HG02852 (cell line): ENCODE measurements around the gene ARHGAP18.
A peak's percentile ranks its signal among the peaks of the same experiment; 100 is the strongest.

ENCODE experiments used
- ATAC-seq: cut with Tn5 transposase; IDR thresholded peaks from one replicate; pipeline ENCODE4 v1.9.1; 2021; ENCODE audit warnings: mild to moderate bottlenecking, moderate library complexity; ENCODE audit not compliant: unreplicated experiment

ARHGAP18 gene

DNA sequence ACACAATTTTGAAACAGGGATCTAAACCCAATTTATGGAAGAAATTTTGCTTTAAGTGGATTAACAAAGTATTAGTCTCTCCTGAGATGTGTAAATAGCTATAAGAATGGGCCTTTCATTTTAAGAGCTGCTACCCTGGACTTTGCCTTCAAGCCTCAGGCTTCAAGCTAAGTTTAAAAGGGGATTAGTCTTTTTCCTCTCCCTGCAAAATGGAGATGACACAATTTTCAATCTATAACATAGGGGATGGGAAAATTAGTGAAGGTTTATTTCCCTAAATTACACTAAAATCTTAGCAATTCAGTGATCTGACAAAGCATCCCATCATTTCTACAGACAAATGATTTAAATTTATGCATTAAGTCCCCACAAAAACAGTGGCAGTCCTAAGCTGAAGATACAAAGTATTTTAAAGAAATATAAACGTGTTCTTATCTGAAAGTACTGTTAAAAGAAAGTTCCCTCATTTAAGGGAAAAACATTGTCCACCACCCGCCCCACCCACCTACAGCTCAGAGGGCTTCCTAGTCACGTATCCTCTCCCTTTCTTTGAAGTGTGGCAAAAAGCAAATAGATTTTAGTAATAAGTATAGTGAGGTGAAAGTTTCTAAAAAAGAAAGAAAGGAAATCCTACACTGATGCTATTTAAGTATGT lies 14.5 kb downstream of the ARHGAP18 start:
- ATAC-seq: peak; percentile 57

DNA sequence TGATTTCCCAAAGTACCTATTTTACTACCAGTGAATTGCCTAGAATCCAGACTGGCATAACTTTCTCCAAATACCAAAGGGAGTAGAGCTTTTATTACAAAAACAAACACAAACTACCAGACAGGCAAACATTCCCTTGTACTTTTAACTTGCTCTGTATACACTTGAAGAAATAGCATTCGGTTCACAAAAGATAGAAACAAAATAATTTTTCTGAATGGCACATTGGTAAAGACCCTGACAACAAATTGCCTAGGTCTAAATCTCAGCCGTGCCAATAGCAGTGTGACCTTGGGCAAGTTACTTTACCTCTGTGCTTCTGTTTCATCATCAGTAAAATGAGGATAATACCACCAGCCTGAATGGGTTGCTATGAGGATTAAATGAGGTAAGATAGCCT lies 15.9 kb downstream of the ARHGAP18 start:
- ATAC-seq: no peak

DNA sequence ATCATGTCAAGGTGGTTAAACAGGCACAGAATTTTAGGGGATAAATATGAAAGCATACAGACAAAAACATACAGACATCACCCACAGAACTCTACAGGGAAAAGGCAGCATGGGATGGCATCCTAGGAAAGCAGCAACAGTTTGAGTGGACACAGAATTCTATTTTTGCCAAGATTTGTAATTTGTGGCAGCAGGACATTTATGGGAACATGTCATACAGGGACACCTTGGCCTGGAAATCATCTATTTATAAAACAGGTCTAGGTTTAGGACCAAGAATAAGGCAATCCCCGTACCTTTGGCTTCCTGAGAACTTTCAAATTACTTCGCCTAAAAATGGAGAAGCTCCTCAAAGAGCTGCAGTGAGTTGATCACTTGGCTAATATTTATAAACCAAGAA lies 17.5 kb downstream of the ARHGAP18 start:
- ATAC-seq: no peak

DNA sequence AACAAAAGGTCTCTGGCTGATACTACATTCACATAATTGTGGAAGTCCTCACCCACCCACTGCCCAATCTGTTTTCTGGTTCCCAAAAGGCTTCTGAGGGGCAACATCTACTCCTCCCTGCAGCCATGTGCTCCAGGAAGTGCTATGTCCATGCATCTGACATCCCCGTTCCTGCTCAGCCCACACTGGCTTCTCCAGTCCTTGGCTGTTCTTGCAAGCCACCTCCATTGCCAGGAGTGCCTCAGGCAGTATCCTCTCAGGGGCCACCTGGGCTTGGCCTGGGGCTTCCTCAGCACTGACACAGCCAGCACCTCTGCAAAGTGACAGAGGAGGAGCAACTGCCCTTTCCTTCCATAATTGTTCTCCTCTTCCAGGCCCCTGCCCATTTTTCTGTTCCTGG lies 18.3 kb downstream of the ARHGAP18 start:
- ATAC-seq: no peak

DNA sequence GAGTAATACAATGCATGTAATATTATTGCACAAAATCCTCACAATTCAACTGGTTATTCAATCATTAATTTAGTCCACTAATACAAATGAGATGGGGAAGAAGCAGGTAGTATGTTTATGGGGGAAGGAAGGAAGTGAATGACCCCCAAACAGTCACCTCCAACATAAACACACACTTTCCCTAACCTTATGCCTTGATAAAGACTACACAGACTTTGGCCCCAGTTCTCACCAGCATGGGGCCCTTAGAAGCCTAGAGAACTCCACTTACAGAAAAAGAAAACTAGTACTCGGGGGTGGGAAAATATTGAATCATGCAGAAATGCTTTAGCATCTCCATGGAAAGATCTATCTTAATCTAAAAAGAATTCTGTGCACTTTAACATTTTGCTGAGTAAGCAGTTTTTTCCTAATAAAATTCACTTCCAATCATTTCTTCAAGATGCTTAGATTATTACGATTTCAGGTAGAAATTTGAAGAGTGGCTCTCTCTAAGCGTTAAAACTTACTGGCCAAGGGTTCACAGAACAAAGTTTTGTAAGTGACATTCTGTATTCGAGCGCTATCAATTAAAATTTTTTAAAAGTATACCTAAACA lies 18.8 kb downstream of the ARHGAP18 start:
- no peak for ATAC-seq

DNA sequence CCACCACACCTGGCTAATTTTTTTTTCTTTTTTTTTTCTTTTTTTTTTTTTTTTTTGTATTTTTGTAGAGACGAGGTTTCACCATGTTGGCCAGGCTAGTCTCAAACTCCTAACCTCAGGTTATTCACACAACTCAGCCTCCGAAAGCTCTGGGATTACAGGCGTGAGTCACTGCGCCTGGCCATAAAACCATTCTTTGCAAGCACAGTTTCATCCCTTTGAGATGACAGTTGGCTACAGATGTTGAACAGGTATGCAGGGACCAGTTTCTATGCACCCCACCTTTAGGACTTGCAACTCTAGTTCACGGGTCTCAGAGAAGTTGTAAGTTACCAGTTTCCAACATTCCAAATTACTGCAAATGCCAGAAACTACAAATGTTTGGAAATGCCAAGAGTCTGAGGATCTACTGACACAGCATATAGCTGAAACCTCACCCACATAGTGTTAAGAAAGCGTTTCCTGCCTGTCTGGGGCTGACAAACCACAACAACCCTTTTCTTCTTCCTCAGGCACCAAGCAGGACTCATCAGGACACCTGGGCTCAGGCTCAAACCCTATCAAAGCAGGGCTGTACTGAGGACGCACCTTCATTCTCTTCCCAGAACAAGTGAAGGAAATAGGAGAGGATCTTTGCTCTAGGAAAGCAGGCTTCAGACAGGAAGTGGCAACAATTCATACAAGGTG lies 22.9 kb downstream of the ARHGAP18 start:
- ATAC-seq: peak; percentile 71

DNA sequence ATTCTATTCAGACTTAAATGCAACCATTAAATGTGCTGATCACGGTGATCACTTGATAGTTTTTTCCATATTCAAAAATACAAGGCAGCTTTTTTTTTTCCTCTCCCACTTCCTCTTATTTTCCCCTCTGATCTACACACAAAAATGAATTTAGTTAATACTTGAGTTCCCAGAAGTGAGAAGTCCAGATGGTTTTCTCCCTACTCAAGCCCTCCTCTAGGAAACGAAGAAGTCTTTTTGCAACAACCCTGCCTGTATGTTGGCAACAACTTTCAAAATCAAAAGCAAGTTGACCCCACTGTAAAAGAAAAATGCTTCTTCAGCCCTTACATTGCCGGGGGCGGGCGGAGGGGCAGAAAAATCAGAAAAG lies 24.3 kb downstream of the ARHGAP18 start:
- no peak for ATAC-seq

DNA sequence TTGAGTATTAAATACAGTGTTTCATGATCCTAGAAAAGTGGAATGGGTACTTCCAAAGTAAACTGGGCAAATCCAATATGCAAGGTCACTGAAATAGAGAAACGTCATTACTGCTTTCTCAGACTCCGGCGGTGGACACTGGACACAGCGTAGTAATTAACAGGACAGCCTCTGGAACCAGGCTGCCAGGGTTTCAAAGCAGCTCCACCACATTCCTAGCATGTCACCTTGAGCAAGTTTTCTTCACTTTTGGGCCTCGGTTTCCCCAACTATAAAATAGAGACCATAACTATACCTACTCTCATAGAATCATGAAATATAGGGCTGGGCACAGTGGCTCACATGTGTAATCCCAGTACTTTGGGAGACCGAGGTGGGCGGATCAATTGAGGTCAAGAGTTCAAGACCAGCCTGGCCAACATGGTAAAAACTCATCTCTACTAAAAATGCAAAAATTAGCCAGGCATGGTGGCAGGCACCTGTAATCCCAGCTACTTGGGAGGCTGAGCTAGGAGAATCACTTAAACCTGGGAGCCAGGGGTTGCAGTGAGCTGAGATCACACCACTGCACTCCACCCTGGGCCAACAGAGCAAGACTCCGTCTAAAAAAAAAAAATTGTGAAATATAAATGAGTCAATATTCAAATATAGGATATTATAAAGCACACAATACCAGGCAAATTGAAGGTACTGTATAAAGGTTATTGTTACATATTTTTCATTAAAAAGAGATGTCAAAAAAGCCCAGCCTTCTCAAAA lies 24.9 kb downstream of the ARHGAP18 start:
- ATAC-seq: no peak

DNA sequence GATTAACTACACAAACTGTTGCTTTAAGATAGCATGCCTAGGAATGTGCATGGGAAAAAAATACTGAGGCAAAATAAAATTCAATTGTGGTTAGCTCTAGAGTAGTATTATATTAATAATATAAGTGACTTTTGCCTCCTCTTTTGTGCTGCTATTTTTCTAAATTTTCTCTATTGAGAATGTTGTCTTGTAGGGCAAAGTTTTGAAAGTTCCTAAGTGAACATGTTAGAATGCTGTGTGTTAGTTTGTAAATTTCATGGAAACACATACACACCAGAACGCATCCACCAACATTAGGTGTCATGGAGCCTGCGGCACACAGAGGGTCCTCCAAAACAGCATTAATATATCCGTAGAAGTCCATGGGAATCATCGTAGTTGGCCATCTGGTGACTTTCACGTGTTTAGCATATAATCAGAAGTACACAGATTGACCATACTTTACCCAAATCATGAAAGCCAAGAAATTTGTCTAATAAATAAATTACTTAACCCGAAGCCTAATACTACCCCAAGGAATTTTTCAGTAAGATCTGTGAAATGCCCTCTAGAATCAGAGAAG lies 25.6 kb downstream of the ARHGAP18 start:
- ATAC-seq: no peak

DNA sequence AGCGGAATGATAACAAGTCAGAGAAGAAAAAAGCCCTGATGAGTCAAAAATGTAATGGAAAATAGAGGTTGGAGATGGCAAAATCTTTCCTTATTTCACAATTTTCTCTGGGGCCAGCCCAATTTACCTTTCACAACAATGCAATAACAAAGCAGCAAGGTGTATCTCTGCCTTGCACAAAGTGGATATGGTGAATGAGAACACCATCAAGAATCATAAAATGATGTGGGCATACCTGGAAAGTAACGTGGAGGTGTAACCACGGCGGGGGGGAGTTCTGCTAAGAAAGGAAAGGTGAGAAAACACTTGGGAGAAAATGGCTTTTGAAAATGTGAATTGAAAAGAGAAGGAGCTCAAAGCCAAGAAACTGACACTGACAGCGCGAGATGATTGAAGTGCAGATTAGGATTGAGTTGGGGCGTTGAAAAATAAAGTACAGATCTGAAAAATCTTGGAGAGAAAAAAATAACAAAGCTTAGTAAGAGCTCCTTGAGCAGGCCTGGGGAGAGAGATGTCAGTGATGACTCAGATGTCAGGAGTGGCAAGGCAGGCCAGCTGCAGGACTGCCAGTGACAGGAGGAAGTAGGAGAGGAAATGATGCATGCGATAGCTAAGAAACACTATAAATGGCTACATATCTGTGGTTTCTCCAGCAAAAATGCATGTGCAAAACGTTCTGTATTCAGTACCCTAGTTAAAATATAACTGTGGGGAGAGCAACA lies 26.2 kb downstream of the ARHGAP18 start:
- ATAC-seq: peak; percentile 94

DNA sequence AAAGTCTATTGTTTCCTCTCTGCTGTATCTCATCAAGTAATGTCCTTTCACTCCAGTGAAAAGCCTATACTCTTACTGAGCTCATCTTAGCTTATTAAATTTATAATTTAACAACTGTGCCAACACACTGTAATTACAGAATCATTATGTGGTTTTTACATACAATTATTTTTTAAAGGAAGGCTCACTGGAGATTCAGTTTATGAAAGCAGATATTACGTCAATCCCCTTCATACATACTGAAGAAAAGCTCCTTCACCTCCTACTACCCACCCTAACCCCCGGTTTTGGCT lies 28.1 kb downstream of the ARHGAP18 start:
- ATAC-seq: no peak

DNA sequence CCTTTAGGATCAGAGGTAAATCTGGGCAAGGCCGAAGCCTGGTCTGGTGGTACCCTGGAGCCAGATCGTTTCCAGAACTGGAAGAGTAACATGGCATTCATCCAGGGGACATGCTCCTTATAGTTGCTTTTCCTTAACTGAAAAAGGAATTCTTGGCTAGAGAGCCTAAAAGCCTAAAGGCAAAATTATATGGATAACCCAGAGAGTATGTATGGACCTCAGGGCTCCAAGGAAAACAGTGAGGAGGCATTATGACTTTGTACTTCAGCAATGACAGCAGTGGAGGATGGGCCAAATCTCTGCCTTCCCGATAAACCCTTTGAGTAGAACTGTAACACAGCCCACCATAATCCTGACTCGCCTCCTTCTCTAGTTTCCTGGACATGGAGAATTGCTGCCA lies 29.3 kb downstream of the ARHGAP18 start:
- no peak for ATAC-seq

DNA sequence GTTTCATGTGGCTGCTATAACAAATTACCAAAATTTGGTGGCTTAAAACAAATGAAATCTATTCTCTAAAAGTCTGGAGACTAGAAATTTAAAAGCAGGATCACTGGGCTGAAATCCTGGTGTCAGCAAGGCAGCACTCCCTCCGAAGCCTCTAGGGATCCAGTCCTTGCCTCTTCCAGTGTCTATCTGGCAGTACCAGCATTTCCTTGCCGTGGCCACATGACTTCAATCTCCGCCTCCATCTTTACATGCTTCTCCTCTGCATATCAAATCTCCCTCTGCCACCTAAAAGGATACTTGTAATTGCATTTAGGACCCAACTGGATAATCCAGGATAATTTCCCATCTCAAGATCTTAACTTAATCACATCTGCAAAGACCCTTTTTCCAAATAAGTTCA lies 30.2 kb downstream of the ARHGAP18 start:
- no peak for ATAC-seq

DNA sequence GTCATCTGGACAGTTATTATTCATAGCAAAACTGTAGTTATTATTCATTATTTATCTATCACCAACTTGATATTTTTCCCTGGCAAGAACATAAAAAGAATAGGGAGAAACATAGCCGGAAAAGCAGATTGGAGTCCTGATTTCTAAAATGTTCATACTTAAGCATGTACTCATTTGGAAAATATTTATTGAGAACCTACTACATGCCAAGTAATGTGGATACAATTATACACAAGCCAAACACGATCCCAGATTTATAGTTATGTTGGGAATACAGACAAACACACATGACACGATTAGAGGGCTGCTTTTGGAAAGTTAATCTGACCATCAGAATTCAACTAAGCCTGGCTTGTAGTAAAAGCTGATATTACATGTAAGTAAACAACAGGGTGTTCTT lies 30.7 kb downstream of the ARHGAP18 start:
- ATAC-seq: no peak

DNA sequence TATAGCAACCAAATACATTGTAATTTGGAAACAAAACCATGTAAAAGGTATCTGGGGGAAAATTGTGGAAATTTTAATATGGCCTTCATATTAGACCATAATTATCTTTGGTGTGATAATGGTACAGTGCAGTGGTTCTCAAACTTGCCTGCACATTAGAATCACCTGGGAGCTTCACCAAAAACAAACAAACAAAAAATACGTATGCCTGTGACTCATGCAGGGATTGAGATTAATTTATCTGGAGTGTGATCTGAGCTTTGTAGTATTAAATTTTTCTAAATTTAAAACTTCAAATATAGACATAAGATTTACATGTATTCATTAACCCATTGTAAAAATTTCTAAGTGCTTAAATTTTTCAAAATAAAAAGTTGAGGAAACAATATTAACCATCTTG lies 31.5 kb downstream of the ARHGAP18 start:
- no peak for ATAC-seq

DNA sequence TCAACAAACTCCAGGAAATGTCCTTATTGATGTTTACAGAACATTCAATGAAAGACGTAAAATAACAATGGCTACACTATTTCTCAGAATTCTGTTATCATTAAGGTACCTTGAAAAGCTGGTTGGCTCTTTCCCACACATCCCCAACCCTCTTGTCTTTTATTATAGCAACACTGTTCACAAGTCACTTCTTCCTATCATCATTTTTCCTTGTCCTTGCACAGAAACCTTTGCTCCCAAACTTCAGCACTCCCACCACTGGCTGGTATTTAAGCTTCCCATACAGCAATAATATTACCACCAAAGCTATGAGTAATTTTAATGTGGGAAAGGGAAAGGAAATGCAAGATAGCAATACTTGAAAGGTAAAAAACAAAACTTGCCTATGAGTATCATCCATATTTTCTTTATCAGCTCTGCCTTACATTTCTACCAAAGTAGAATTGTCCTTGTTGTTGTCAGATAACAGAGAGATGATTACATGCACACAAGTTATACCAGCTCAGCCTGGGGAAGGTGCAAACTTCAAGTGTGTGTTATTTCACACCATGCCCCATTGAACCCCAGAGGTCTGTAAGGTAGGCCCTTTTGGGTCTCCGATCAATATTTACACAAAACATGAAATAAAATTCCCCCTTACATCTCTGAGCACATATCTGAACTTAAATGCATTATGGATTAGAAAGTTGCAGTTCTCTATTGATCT lies 32.2 kb downstream of the ARHGAP18 start:
- no peak for ATAC-seq

DNA sequence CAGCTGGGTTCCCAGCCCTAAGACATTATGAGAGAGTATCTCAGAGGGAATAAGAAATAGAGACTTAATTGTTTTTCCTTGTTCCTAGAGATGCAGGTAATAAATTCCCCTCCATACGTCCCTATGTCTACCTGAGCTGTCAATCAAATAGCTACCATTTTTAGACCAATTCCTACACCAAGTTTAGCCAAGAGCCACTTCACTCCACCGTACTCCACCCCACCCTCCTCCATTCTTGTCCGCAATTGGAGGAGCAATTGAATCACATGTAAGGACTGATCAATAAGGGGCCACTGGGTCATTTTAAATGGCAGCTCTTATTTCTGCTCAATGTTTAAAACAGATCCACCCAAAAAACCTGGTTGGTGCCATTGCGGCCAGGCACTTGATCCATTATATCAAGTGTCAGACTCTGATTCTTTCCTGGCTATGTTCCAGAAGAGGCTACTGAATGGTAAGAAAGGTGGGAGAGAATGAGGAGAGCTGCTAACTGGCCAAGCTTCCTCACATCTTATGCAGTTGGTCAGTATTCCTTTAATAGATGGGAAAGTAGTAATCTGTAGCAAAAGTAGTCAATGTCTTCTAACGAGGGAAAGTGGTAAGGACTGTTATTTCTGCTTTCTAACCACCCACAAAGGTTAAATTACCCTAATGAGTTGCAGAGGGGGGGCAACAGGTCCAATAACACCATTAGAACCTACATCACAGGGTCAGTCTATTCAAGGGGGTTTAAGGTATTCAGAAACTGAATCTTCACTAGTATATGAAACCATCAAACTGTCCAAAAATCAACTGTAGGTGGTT lies 34.1 kb downstream of the ARHGAP18 start:
- no peak for ATAC-seq

DNA sequence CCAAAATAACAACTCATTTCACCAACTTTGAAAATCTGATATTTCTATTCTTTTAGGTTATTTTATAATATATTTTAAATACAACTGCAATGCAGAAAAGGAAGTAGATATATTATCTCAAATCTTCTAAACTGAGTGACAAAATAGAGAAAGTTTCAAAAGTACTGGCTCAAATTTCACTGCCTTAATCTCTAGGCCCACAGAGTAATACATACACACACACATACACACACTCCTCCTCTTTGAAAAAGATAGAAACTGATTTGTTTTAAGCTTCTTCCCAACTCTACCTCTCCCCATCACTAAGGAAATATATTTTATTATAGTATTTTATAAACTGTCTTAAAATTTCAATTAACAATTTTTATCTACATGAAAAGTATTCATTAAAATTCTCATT lies 36.2 kb downstream of the ARHGAP18 start:
- ATAC-seq: no peak

DNA sequence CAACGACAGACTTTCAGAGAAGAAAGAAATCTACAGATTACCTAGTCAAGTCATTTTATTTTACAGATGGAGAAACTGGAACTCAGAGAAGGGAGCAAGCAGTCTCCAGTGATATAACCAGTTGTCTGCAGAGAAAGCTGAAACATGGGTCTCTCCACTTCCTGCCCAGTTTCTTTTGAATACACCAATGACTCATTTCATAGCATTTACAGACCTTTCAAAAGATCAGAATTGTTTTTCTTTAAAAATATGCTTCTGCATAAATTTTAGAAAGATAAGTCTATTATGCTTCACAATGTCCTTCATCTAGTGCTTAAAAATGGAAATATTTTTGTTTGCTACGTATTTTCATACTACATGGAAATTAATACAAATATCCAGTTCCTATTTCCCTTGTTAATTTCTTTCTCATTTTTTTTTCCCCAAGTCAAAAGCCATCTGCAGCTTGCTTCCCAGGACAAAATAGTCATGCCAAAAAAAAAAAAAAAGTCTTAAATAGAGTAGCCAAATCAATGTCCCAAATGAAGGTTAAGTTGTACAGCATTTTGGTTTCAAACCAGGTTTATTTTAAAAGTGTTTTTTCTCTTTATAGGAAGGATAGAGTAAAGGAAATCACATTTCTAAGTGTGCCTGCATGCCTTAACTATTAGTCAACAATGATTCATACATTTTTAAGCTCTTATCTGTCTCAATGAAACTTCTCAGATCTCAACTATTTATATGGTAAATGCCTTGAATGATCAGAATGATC lies 36.9 kb downstream of the ARHGAP18 start:
- peak; percentile 76 for ATAC-seq
